GM12878 (cell line): ENCODE results near the gene RPS23.

Experiments used
- BHLHE40 ChIP-seq, 2 experiments: fragments of 450-650 bp in 1 of 2; IDR thresholded peaks; 2 replicates each; pipeline ENCODE4 v1.6.1; 2011 to 2017; ENCODE audit warnings: low read depth in 2 of 2, borderline replicate concordance in 1 of 2, improper control_type of control experiment in 1 of 2, low read length in 1 of 2, mild to moderate bottlenecking in 1 of 2
- EZH2 ChIP-seq: IDR thresholded peaks from 2 replicates; pipeline ENCODE4 v1.6.1; 2012; ENCODE audit warnings: low read depth, mild to moderate bottlenecking, control low read depth, inconsistent platforms, low read length, borderline replicate concordance; ENCODE audit not compliant: control insufficient read depth
- FOXK2 ChIP-seq: fragments of 450-650 bp; IDR thresholded peaks from 2 replicates; pipeline ENCODE4 v1.6.1; 2017; ENCODE audit warnings: mild to moderate bottlenecking, moderate library complexity
- MAX ChIP-seq: IDR thresholded peaks from 2 replicates; pipeline ENCODE4 v1.6.1; 2012; ENCODE audit warnings: low read depth, low read length, improper control_type of control experiment
- MXI1 ChIP-seq: fragments of 150-350 bp; IDR thresholded peaks from 2 replicates; pipeline ENCODE4 v1.6.1; 2011; ENCODE audit warnings: low read depth, mild to moderate bottlenecking, inconsistent platforms, low read length, improper control_type of control experiment
- SUPT20H ChIP-seq: IDR thresholded peaks from 2 replicates; pipeline ENCODE4 v1.6.1; 2011; ENCODE audit warnings: low read depth, mild to moderate bottlenecking, low read length, moderate library complexity, borderline replicate concordance; ENCODE audit not compliant: control insufficient read depth
- ZNF274 ChIP-seq: IDR thresholded peaks from one replicate; pipeline ENCODE4 v1.8.0; 2011; ENCODE audit not compliant: insufficient read length, insufficient read depth
- TF ChIP-seq, protein P1 (sequence below), 3 experiments: IDR thresholded peaks in 2 of 3; conservative IDR thresholded peaks in 1 of 3; 2 replicates each; pipeline ENCODE4 v1.5.1; 2011; ENCODE audit warnings: low read depth in 3 of 3, low read length in 3 of 3, mild to moderate bottlenecking in 3 of 3, control low read depth in 2 of 3, moderate library complexity in 2 of 3, inconsistent platforms in 1 of 3, mixed read lengths in 1 of 3; ENCODE audit not compliant: control insufficient read depth in 2 of 3, insufficient read depth in 1 of 3; ENCODE audit errors: extremely low read depth in 1 of 3

DNA sequence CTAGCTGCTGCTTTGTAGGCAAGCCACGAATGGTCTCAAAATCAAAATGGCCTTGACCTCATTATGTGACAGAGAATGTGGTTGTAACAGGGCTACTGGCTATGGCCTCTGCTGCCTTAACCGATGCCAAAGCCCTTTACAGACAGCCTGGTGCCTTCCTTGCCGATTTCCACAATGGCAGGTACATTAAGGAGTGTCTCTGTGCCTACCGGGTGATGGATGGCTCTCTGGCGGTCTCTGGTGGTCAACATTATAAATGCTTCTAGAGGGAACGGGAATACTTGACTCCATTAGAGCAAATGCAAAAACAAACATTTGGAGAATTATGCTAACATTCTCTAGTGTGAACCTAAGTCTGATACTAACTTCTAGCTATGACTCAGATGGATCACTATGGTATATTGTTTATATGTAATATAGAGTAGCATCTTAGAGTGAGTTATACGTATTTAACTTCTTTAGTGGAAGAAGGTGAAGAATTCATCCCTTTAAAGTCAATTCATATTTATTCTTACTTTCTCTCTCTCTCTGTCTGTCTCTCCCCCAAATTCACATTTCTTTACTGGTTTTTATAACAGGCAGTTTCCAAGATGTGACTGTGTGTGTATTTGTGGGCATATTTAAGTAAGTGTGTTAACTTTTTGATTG lies 52.5 kb downstream of the RPS23 start:
- TF ChIP-seq, protein P1, sequence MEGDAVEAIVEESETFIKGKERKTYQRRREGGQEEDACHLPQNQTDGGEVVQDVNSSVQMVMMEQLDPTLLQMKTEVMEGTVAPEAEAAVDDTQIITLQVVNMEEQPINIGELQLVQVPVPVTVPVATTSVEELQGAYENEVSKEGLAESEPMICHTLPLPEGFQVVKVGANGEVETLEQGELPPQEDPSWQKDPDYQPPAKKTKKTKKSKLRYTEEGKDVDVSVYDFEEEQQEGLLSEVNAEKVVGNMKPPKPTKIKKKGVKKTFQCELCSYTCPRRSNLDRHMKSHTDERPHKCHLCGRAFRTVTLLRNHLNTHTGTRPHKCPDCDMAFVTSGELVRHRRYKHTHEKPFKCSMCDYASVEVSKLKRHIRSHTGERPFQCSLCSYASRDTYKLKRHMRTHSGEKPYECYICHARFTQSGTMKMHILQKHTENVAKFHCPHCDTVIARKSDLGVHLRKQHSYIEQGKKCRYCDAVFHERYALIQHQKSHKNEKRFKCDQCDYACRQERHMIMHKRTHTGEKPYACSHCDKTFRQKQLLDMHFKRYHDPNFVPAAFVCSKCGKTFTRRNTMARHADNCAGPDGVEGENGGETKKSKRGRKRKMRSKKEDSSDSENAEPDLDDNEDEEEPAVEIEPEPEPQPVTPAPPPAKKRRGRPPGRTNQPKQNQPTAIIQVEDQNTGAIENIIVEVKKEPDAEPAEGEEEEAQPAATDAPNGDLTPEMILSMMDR (IDR thresholded peaks at IDR 0.05 in 2 of 3, conservative IDR thresholded peaks at IDR 0.05 in 1 of 3; ENCODE audit: control insufficient read depth in 2 of 3, extremely low read depth in 1 of 3, insufficient read depth in 1 of 3, low read depth in 3 of 3, low read length in 3 of 3) = peak; percentile 82 to 94 (median 89)
- no peak for TF ChIP-seq ZNF274
- TF ChIP-seq EZH2 = no peak
- TF ChIP-seq BHLHE40 (IDR thresholded peaks at IDR 0.05; ENCODE audit: borderline replicate concordance in 1 of 2, low read depth in 2 of 2, low read length in 1 of 2) = no peak
- TF ChIP-seq SUPT20H = no peak
- TF ChIP-seq FOXK2 = no peak
- TF ChIP-seq MXI1 = no peak
- TF ChIP-seq MAX = no peak
